ENCODE data around the gene ATP2A1. TPM values are rescaled to one million over a fixed set of nuclear protein-coding genes. Genes with fewer than 3 reads are reported as not detected.
"Not testable (repeated sequence)": the region's sequence is repeated elsewhere in the genome, so short reads cannot be mapped to it uniquely, and the experiment has no call there.

The ATP2A1 gene
- total RNA-seq, 1 experiment from 2014 or later, result 3.0 TPM

GRCh38 chr16:28867241-28867640 lies 11.0 kb upstream of the ATP2A1 start:
- H3K4me1 ChIP-seq (ENCODE audit: insufficient read depth, low read length, poor library complexity, severe bottlenecking), result peaks cover 9% of the 10 kb centered on the region
- H3K36me3 ChIP-seq (ENCODE audit: insufficient read depth, low read length, poor library complexity, severe bottlenecking), result peaks cover 34% of the 10 kb centered on the region
- TF ChIP-seq, protein P1, sequence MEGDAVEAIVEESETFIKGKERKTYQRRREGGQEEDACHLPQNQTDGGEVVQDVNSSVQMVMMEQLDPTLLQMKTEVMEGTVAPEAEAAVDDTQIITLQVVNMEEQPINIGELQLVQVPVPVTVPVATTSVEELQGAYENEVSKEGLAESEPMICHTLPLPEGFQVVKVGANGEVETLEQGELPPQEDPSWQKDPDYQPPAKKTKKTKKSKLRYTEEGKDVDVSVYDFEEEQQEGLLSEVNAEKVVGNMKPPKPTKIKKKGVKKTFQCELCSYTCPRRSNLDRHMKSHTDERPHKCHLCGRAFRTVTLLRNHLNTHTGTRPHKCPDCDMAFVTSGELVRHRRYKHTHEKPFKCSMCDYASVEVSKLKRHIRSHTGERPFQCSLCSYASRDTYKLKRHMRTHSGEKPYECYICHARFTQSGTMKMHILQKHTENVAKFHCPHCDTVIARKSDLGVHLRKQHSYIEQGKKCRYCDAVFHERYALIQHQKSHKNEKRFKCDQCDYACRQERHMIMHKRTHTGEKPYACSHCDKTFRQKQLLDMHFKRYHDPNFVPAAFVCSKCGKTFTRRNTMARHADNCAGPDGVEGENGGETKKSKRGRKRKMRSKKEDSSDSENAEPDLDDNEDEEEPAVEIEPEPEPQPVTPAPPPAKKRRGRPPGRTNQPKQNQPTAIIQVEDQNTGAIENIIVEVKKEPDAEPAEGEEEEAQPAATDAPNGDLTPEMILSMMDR (conservative IDR thresholded peaks at IDR 0.05; ENCODE audit: low read depth, low read length), result no peak
- TF ChIP-seq EZH2 (IDR thresholded peaks at IDR 0.05; ENCODE audit: borderline replicate concordance, low read depth, low read length, poor library complexity, severe bottlenecking), result no peak
- no TSS peak for BruUV-seq (replicated peaks)
- intact Hi-C loops (cut with micrococcal nuclease; ENCODE audit: unreplicated experiment), result no loop called here
- ChIA-PET POLR2A (ENCODE audit: low non-redundant PET) (no interaction called here), CTCF (interaction anchor here (0.6 kb wide), 1 partner anchor 106 kb away, joined by 3 read pairs; no protein-coding TSS in a partner anchor)
- no peak overlapping the region for H3K4me3 ChIP-seq (ENCODE audit: low read depth, low read length, poor library complexity, severe bottlenecking)
- no peaks in the 10 kb centered on the region for H3K27me3 ChIP-seq (replicated peaks; ENCODE audit: insufficient read depth, low read depth, low read length, poor library complexity)
- H3K27ac ChIP-seq (ENCODE audit: low read depth, low read length, poor library complexity, severe bottlenecking), result no peak overlapping the region
- DNase-seq (ENCODE audit: low spot score), result no peak
- no peaks in the 10 kb centered on the region for H3K9me3 ChIP-seq (ENCODE audit: low read depth, low read length, poor library complexity, severe bottlenecking)

GRCh38 chr16:28867646-28868045 lies 10.6 kb upstream of the ATP2A1 start:
- CTCF ChIA-PET; DNase-seq (ENCODE audit: low spot score); H3K27me3 ChIP-seq (replicated peaks; ENCODE audit: insufficient read depth, low read depth, low read length, poor library complexity); H3K9me3 ChIP-seq (ENCODE audit: low read depth, low read length, poor library complexity, severe bottlenecking); POLR2A ChIA-PET (ENCODE audit: low non-redundant PET); H3K27ac ChIP-seq (ENCODE audit: low read depth, low read length, poor library complexity, severe bottlenecking); BruUV-seq (replicated peaks); H3K4me1 ChIP-seq (ENCODE audit: insufficient read depth, low read length, poor library complexity, severe bottlenecking); intact Hi-C loops (cut with micrococcal nuclease; ENCODE audit: unreplicated experiment); H3K4me3 ChIP-seq (ENCODE audit: low read depth, low read length, poor library complexity, severe bottlenecking): not testable (repeated sequence)
- peaks cover 35% of the 10 kb centered on the region for H3K36me3 ChIP-seq (ENCODE audit: insufficient read depth, low read length, poor library complexity, severe bottlenecking)

GRCh38 chr16:28869201-28869600 lies 9.1 kb upstream of the ATP2A1 start:
- TF ChIP-seq, protein P1 (conservative IDR thresholded peaks at IDR 0.05; ENCODE audit: low read depth, low read length), result no peak
- no peak for TF ChIP-seq EZH2 (IDR thresholded peaks at IDR 0.05; ENCODE audit: borderline replicate concordance, low read depth, low read length, poor library complexity, severe bottlenecking)
- H3K9me3 ChIP-seq (ENCODE audit: low read depth, low read length, poor library complexity, severe bottlenecking), result no peaks in the 10 kb centered on the region
- ChIA-PET POLR2A (ENCODE audit: low non-redundant PET) (no interaction called here), CTCF (no interaction called here)
- no peaks in the 10 kb centered on the region for H3K27me3 ChIP-seq (replicated peaks; ENCODE audit: insufficient read depth, low read depth, low read length, poor library complexity)
- H3K4me1 ChIP-seq (ENCODE audit: insufficient read depth, low read length, poor library complexity, severe bottlenecking), result peaks cover 7% of the 10 kb centered on the region
- intact Hi-C loops (cut with micrococcal nuclease; ENCODE audit: unreplicated experiment), result no loop called here
- no TSS peak for BruUV-seq (replicated peaks)
- no peak overlapping the region for H3K4me3 ChIP-seq (ENCODE audit: low read depth, low read length, poor library complexity, severe bottlenecking)
- DNase-seq (ENCODE audit: low spot score), result no peak
- H3K36me3 ChIP-seq (ENCODE audit: insufficient read depth, low read length, poor library complexity, severe bottlenecking), result peaks cover 37% of the 10 kb centered on the region
- H3K27ac ChIP-seq (ENCODE audit: low read depth, low read length, poor library complexity, severe bottlenecking), result no peak overlapping the region

DNA sequence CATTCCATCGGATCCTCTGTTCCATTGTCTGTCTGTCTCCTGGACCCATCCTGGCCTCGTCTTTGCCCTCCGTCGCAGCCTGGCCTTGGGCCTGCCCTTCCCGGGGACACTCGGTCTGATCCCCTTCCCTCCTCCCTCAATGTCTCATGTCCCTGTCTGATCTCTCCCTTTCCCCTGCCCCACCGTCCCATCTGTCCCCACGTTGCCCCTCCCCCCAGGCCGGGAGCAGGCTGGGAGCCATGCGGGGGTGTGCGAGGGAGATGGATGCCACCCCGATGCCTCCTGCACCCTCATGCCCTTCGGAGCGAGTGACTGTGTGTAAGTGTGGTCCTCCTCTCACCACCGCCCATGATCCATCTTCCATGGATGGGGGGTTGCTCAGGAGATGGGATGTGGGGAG lies 5.3 kb upstream of the ATP2A1 start:
- no peaks in the 10 kb centered on the region for H3K9me3 ChIP-seq (ENCODE audit: low read depth, low read length, poor library complexity, severe bottlenecking)
- H3K27ac ChIP-seq (ENCODE audit: low read depth, low read length, poor library complexity, severe bottlenecking), result no peak overlapping the region
- H3K4me1 ChIP-seq (ENCODE audit: insufficient read depth, low read length, poor library complexity, severe bottlenecking), result no peaks in the 10 kb centered on the region
- POLR2A ChIA-PET (ENCODE audit: low non-redundant PET), result no interaction called here
- no TSS peak for BruUV-seq (replicated peaks)
- DNase-seq (ENCODE audit: low spot score), result no peak
- no peak overlapping the region for H3K4me3 ChIP-seq (ENCODE audit: low read depth, low read length, poor library complexity, severe bottlenecking)
- intact Hi-C loops (cut with micrococcal nuclease; ENCODE audit: unreplicated experiment), result loop anchor here (10.0 kb wide), 1 partner anchor 52 kb away; the partner anchor contains the start of gene RABEP2
- peaks cover 28% of the 10 kb centered on the region for H3K36me3 ChIP-seq (ENCODE audit: insufficient read depth, low read length, poor library complexity, severe bottlenecking)
- CTCF ChIA-PET, result no interaction called here
- H3K27me3 ChIP-seq (replicated peaks; ENCODE audit: insufficient read depth, low read depth, low read length, poor library complexity), result no peaks in the 10 kb centered on the region
- TF ChIP-seq, protein P1 (conservative IDR thresholded peaks at IDR 0.05; ENCODE audit: low read depth, low read length), result no peak
- no peak for TF ChIP-seq EZH2 (IDR thresholded peaks at IDR 0.05; ENCODE audit: borderline replicate concordance, low read depth, low read length, poor library complexity, severe bottlenecking)

Data from A673 (cell line).